IMR-90 (cell line): ENCODE measurements around the gene RHOB.

Experiments used
- POLR2A ChIP-seq: IDR thresholded peaks from 2 replicates; pipeline ENCODE4 v1.6.1; 2012; ENCODE audit warnings: mild to moderate bottlenecking, low read depth, low read length
- SMC3 ChIP-seq: fragments of 150-350 bp; IDR thresholded peaks from 2 replicates; pipeline ENCODE4 v1.6.1; 2016; ENCODE audit warnings: low read depth, mild to moderate bottlenecking, antibody characterized with exemption, low read length, moderate library complexity
- TF ChIP-seq, protein P1 (sequence below): conservative IDR thresholded peaks from 2 replicates; pipeline ENCODE4 v1.5.1; 2012; ENCODE audit warnings: mild to moderate bottlenecking, low read depth, low read length, improper control_type of control experiment

DNA sequence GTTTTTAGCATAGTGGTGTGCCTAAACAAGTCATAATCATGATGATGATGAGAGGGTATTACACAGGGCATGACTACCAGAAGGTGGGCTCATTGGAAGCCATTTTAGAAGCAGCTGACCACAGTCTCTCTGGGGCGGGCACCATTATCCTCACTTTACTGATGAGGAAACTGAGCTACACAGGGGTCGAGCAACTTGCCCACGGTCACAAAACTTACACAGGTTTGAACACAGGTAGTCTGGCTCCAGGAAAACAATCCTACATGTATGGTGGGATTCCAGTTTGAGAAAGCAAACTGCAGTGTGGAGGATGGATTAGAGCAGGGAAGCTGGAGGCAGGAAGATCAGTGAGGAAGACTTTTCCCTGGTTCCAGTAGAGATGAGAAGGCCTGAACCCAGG lies 6.2 kb downstream of the RHOB start:
- no peak for TF ChIP-seq POLR2A
- TF ChIP-seq, protein P1, sequence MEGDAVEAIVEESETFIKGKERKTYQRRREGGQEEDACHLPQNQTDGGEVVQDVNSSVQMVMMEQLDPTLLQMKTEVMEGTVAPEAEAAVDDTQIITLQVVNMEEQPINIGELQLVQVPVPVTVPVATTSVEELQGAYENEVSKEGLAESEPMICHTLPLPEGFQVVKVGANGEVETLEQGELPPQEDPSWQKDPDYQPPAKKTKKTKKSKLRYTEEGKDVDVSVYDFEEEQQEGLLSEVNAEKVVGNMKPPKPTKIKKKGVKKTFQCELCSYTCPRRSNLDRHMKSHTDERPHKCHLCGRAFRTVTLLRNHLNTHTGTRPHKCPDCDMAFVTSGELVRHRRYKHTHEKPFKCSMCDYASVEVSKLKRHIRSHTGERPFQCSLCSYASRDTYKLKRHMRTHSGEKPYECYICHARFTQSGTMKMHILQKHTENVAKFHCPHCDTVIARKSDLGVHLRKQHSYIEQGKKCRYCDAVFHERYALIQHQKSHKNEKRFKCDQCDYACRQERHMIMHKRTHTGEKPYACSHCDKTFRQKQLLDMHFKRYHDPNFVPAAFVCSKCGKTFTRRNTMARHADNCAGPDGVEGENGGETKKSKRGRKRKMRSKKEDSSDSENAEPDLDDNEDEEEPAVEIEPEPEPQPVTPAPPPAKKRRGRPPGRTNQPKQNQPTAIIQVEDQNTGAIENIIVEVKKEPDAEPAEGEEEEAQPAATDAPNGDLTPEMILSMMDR = no peak
- no peak for TF ChIP-seq SMC3
